GM12891 (cell line): ENCODE results near the gene DCN.

Experiments
- DNase-seq: peaks from one replicate; pipeline ENCODE4 v3.0.0; 2011; ENCODE audit warnings: low spot score; ENCODE audit not compliant: insufficient read length
- FAIRE-seq: peaks from 2 replicates; lab custom pipeline; 2011; peaks lifted over from hg19 to GRCh38; lab: Jason Lieb, UNC
- PAX5 ChIP-seq: IDR thresholded peaks from 2 replicates; pipeline ENCODE4 v1.6.1; 2011; ENCODE audit warnings: low read length, moderate library complexity, mild to moderate bottlenecking; ENCODE audit not compliant: insufficient read depth, severe bottlenecking
- POLR2A ChIP-seq: IDR thresholded peaks from 2 replicates; pipeline ENCODE4 v1.6.1; 2011; ENCODE audit warnings: low read depth, low read length, control low read depth
- POLR2AphosphoS5 ChIP-seq: IDR thresholded peaks from 2 replicates; pipeline ENCODE4 v1.6.1; 2011; ENCODE audit warnings: low read depth, low read length, control low read depth
- POU2F2 ChIP-seq: IDR thresholded peaks from 2 replicates; pipeline ENCODE4 v1.6.1; 2011; ENCODE audit warnings: low read depth, mild to moderate bottlenecking, control low read depth, low read length, moderate library complexity
- SPI1 ChIP-seq: IDR thresholded peaks from 2 replicates; pipeline ENCODE4 v1.6.1; 2011; ENCODE audit warnings: low read depth, low read length, control low read depth
- TAF1 ChIP-seq: IDR thresholded peaks from 2 replicates; pipeline ENCODE4 v1.6.1; 2011; ENCODE audit warnings: low read depth, low read length, control low read depth

Gene DCN

GRCh38 chr12:91144053-91144452 lies 38.6 kb downstream of the DCN start:
- DNase-seq, result no peak
- no peak for FAIRE-seq
- TF ChIP-seq POLR2AphosphoS5 (no peak), TAF1 (no peak), PAX5 (no peak), POLR2A (no peak), POU2F2 (no peak), SPI1 (no peak)

GRCh38 chr12:91143206-91143605 lies 39.4 kb downstream of the DCN start:
- FAIRE-seq (no peak), DNase-seq (no peak)
- TF ChIP-seq SPI1 (no peak), POLR2AphosphoS5 (no peak), POLR2A (no peak), POU2F2 (no peak), PAX5 (no peak), TAF1 (no peak)

- FAIRE-seq, result no peak
- no peak for DNase-seq
- TF ChIP-seq POLR2A (no peak), TAF1 (no peak)
These were observed 40.4 kb downstream of the DCN start for GRCh38 chr12:91142221-91142631.

- FAIRE-seq (no peak), DNase-seq (no peak)
- TF ChIP-seq POLR2A, result no peak
- TF ChIP-seq PAX5, result no peak
- no peak for TF ChIP-seq TAF1
- TF ChIP-seq POLR2AphosphoS5, result no peak
- TF ChIP-seq POU2F2, result no peak
- TF ChIP-seq SPI1, result no peak
These were observed 42.3 kb downstream of the DCN start for GRCh38 chr12:91140026-91140931.

- no peak for TF ChIP-seq POLR2A
- no peak for TF ChIP-seq SPI1
- no peak for TF ChIP-seq PAX5
- TF ChIP-seq POU2F2, result no peak
- no peak for TF ChIP-seq TAF1
- no peak for TF ChIP-seq POLR2AphosphoS5
- DNase-seq (no peak), FAIRE-seq (no peak)
These were observed 43.3 kb downstream of the DCN start for GRCh38 chr12:91139286-91139685.

- DNase-seq, result no peak
- TF ChIP-seq POLR2A (no peak), POLR2AphosphoS5 (no peak), PAX5 (no peak), SPI1 (no peak), POU2F2 (no peak), TAF1 (no peak)
- FAIRE-seq, result no peak
These were observed 44.2 kb downstream of the DCN start for GRCh38 chr12:91138337-91138920.

GRCh38 chr12:91133871-91134270 lies 48.7 kb downstream of the DCN start:
- FAIRE-seq (no peak), DNase-seq (no peak)
- TF ChIP-seq POLR2AphosphoS5 (no peak), POLR2A (no peak), POU2F2 (no peak), PAX5 (no peak), SPI1 (no peak), TAF1 (no peak)

GRCh38 chr12:91129662-91130362 lies 52.8 kb downstream of the DCN start:
- FAIRE-seq (no peak), DNase-seq (no peak)
- TF ChIP-seq POLR2A (no peak), TAF1 (no peak)

- FAIRE-seq (no peak), DNase-seq (no peak)
- no peak for TF ChIP-seq TAF1
- TF ChIP-seq POU2F2, result no peak
- no peak for TF ChIP-seq SPI1
- TF ChIP-seq POLR2AphosphoS5, result no peak
- TF ChIP-seq PAX5, result no peak
- TF ChIP-seq POLR2A, result no peak
These were observed 54.9 kb downstream of the DCN start for GRCh38 chr12:91127751-91128150.

GRCh38 chr12:91127306-91127705 lies 55.3 kb downstream of the DCN start:
- TF ChIP-seq TAF1, result no peak
- TF ChIP-seq SPI1, result no peak
- no peak for TF ChIP-seq PAX5
- TF ChIP-seq POU2F2, result no peak
- TF ChIP-seq POLR2A, result no peak
- no peak for TF ChIP-seq POLR2AphosphoS5
- DNase-seq (no peak), FAIRE-seq (no peak)
